HFFc6 (cell line): ENCODE data around the gene RRAD. TPM values are rescaled to one million over a fixed set of nuclear protein-coding genes. Genes with fewer than 3 reads are reported as not detected.

Experiments
- DNase-seq: peaks from one replicate; pipeline ENCODE4 v3.0.0-alpha.2; 2018
- H3K27ac Mint-ChIP-seq: 2 replicates; pipeline ENCODE4 v1.8.0; 2020; ENCODE audit warnings: mild to moderate bottlenecking, mixed read lengths
- H3K27me3 Mint-ChIP-seq: 2 replicates; pipeline ENCODE4 v1.8.0; 2021; ENCODE audit warnings: mild to moderate bottlenecking, moderate library complexity, mixed read lengths; ENCODE audit not compliant: insufficient read depth
- H3K36me3 Mint-ChIP-seq: 2 replicates; pipeline ENCODE4 v1.8.0; 2021; ENCODE audit warnings: low read depth, mixed read lengths
- H3K4me1 Mint-ChIP-seq: 2 replicates; pipeline ENCODE4 v1.8.0; 2020; ENCODE audit warnings: low read depth, mixed read lengths
- H3K4me3 Mint-ChIP-seq: 2 replicates; pipeline ENCODE4 v1.8.0; 2020; ENCODE audit warnings: mild to moderate bottlenecking, moderate library complexity, mixed read lengths
- H3K9me3 Mint-ChIP-seq: 2 replicates; pipeline ENCODE4 v1.8.0; 2020; ENCODE audit warnings: mild to moderate bottlenecking, mixed read lengths
- total RNA-seq, 6 experiments: library from RNA; stranded (reverse); fragmentation: NEBNext Ultra II Directional; extraction: Animal tissue kit (Norgen Biotek cat#: 25700); gene quantifications; 2 replicates in 1 of 6; 3 replicates in 5 of 6; pipeline ENCODE4 v1.2.3, GENCODE V29; 2021
- TF ChIP-seq, protein P1 (sequence below): fragments of 200-600 bp; sonication (generic); IDR thresholded peaks from 2 replicates; pipeline ENCODE4 v1.5.0; 2021; ENCODE audit warnings: antibody characterized with exemption, mild to moderate bottlenecking

RRAD gene
- total RNA-seq, 6 experiments from 2014 or later = 0.52 to 2.0 (median 1.5) TPM

DNA sequence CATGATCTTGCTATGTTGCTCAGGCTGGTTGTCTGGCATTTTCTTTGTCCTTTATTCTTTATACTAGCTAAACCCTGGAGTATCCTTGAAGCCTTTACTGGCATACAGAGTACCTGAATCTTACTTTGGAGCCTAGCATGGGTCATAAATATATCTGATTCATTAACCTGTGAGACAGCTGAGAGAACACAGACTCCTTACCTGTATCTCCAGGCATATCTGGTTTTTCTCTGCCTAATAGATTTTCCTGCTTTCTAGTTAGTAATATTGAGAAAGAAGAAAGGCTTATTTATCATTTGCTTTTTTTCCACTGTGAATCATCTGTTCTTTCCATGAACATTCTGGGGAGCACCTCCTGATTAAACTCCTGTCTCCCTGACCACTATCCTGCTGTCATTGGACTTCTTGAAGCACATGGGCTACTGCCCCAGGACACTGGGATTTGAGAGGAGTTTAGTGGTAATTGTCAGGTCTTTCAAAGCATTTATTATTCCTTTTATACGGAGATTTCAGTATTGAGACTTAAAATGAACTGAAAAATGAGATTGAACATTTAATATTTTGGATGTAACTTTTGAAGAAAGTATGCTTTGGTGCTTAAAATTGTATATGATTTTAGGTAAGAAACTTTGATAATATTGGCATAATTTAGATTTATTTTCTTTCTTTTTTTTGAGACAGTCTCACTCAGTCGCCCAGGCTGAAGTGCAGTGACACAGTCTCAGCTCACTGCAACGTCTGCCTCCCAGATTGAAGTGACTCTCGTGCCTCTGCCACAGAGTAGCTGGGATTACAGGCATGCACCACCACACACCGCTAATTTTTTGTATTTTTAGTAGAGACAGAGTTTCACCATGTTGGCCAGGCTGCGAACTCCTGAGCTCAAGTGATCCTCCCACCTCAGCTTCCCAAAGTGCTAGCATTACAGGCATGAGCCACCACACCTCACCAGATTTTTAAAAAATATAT, 36.4 kb downstream of the RRAD start:
- no peaks in the 10 kb centered on the region; the same call in 1 of the 2 replicates for H3K27me3 Mint-ChIP-seq
- DNase-seq = no peak
- H3K9me3 Mint-ChIP-seq = no peaks in the 10 kb centered on the region
- H3K36me3 Mint-ChIP-seq = peaks cover 16% of the 10 kb centered on the region; the same call in 1 of the 2 replicates
- H3K4me3 Mint-ChIP-seq = no peak overlapping the region
- no peak overlapping the region for H3K27ac Mint-ChIP-seq
- peaks cover 38% of the 10 kb centered on the region for H3K4me1 Mint-ChIP-seq
- TF ChIP-seq, protein P1, sequence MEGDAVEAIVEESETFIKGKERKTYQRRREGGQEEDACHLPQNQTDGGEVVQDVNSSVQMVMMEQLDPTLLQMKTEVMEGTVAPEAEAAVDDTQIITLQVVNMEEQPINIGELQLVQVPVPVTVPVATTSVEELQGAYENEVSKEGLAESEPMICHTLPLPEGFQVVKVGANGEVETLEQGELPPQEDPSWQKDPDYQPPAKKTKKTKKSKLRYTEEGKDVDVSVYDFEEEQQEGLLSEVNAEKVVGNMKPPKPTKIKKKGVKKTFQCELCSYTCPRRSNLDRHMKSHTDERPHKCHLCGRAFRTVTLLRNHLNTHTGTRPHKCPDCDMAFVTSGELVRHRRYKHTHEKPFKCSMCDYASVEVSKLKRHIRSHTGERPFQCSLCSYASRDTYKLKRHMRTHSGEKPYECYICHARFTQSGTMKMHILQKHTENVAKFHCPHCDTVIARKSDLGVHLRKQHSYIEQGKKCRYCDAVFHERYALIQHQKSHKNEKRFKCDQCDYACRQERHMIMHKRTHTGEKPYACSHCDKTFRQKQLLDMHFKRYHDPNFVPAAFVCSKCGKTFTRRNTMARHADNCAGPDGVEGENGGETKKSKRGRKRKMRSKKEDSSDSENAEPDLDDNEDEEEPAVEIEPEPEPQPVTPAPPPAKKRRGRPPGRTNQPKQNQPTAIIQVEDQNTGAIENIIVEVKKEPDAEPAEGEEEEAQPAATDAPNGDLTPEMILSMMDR = no peak

DNA sequence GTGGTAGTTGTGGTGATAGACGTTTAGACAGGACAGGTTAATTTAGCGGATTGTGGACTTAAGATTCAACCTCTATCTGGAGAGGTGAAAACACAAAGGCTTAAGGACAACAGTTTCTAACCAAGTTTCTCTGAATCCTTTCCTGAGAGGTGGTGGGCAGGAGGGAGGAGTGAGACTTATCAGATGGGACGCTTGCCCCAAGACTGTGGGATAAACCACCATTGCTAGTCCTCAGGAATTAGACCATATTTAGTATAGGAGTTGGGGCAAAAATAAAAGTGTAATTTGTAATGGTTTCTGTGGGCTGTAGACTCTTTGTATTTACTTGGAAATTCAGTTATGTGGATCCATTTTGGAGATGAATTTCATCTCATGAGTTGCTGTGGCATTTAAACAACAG, 38.4 kb downstream of the RRAD start:
- peak overlapping the region; percentile 32; the same call in 1 of the 2 replicates for H3K4me3 Mint-ChIP-seq
- peaks cover 47% of the 10 kb centered on the region for H3K4me1 Mint-ChIP-seq
- no peaks in the 10 kb centered on the region for H3K9me3 Mint-ChIP-seq
- peak overlapping the region; percentile 29 for H3K27ac Mint-ChIP-seq
- TF ChIP-seq, protein P1 = no peak
- no peak for DNase-seq
- H3K36me3 Mint-ChIP-seq = peaks cover 16% of the 10 kb centered on the region; the same call in 1 of the 2 replicates
- H3K27me3 Mint-ChIP-seq = no peaks in the 10 kb centered on the region; the same call in 1 of the 2 replicates

DNA sequence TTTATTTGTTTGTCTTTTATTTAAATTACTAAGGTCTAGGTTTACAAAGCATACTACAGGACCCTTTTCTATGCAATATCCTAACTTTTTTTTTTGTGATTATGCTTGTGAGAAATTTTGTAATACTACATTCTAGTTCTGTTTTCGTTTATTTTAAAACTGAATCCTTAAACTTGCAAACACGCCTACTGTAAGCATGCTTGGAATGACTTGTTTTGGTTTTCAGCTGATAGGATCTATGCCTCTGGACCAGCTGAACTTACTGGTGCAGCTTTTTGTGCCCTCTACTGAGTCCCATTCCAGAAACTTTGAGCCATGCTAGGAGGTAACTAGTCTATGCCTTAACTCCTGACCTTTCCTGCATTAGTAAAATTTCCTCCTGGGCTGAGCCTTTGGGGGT, 39.0 kb downstream of the RRAD start:
- H3K4me3 Mint-ChIP-seq = peak overlapping the region; percentile 32

DNA sequence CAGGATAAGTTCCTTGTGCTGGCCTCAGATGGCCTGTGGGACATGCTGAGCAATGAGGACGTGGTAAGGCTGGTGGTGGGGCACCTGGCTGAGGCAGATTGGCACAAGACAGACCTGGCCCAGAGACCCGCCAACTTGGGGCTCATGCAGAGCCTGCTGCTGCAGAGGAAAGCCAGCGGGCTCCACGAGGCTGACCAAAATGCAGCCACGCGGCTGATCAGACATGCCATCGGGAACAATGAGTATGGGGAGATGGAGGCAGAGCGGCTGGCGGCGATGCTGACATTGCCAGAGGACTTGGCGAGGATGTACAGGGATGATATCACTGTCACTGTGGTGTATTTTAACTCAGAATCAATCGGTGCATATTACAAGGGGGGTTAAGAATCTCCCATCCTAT, 39.8 kb downstream of the RRAD start:
- TF ChIP-seq, protein P1 = no peak
- Mint-ChIP-seq H3K4me3 (peak overlapping the region; percentile 32), H3K27ac (peak overlapping the region; percentile 31), H3K36me3 (peaks cover 16% of the 10 kb centered on the region; the same call in 1 of the 2 replicates), H3K4me1 (peaks cover 50% of the 10 kb centered on the region), H3K9me3 (no peaks in the 10 kb centered on the region), H3K27me3 (no peaks in the 10 kb centered on the region)
- no peak for DNase-seq

More for the DNA sequence above, 39.0 kb downstream of the RRAD start:
- peak; percentile 42 for DNase-seq
- H3K4me1 Mint-ChIP-seq = peaks cover 50% of the 10 kb centered on the region
- TF ChIP-seq, protein P1 = no peak
- no peaks in the 10 kb centered on the region; the same call in 1 of the 2 replicates for H3K27me3 Mint-ChIP-seq
- H3K36me3 Mint-ChIP-seq = peaks cover 16% of the 10 kb centered on the region; the same call in 1 of the 2 replicates
- no peaks in the 10 kb centered on the region for H3K9me3 Mint-ChIP-seq
- H3K27ac Mint-ChIP-seq = peak overlapping the region; percentile 31

DNA sequence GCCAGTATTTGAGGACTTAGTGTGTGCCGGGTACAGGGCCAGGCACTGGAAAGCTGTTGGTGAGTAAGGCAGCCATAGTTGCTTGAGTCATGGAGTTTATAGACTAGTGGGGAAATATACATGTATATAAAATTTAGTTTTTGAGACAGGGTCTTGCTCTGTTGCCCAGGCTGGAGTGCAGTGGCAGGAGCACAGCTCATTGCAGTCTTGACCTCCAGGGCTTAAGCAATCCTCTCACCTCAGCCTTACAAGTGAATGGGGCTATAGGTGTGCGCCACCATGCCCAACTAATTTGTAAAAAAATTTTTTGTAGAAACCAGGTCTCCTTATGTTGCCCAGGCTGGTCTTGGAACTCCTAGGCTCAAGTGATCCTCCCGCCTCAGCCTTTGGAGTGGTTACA, 42.6 kb downstream of the RRAD start:
- Mint-ChIP-seq H3K27me3 (no peaks in the 10 kb centered on the region), H3K4me3 (no peak overlapping the region), H3K27ac (no peak overlapping the region), H3K36me3 (peaks cover 11% of the 10 kb centered on the region; the same call in 1 of the 2 replicates), H3K4me1 (peaks cover 59% of the 10 kb centered on the region), H3K9me3 (no peaks in the 10 kb centered on the region)
- DNase-seq = no peak
- TF ChIP-seq, protein P1 = no peak
